Mesodermal cell (in vitro differentiated cells): ENCODE results near the gene CA6.
"Not testable (repeated sequence)": the region's sequence is repeated elsewhere in the genome, so short reads cannot be mapped to it uniquely, and the experiment has no call there.

Experiments
- H3K27ac ChIP-seq: 2 replicates; pipeline ENCODE4 v1.7.0; 2013; ENCODE audit warnings: mild to moderate bottlenecking, low read depth, low read length, moderate library complexity; ENCODE audit not compliant: severe bottlenecking
- H3K36me3 ChIP-seq: 2 replicates; pipeline ENCODE4 v1.7.1; 2013; ENCODE audit warnings: mild to moderate bottlenecking, low read length, moderate library complexity; ENCODE audit not compliant: control insufficient read depth, insufficient read depth
- H3K4me1 ChIP-seq: one replicate; pipeline ENCODE4 v1.7.1; 2013; ENCODE audit warnings: mild to moderate bottlenecking, low read length; ENCODE audit not compliant: insufficient read depth, control insufficient read depth, poor library complexity, severe bottlenecking
- H3K4me3 ChIP-seq: 2 replicates; pipeline ENCODE4 v1.7.0; 2013; ENCODE audit warnings: low read length, control low read depth, mild to moderate bottlenecking; ENCODE audit not compliant: insufficient read depth, poor library complexity, severe bottlenecking; ENCODE audit errors: extremely low read depth
- H3K9me3 ChIP-seq: 2 replicates; pipeline ENCODE4 v1.7.1; 2013; ENCODE audit warnings: mild to moderate bottlenecking, low read length, moderate library complexity; ENCODE audit not compliant: control insufficient read depth
- WGBS, 2 experiments: methylation state at CpG; one replicate each; pipeline ENCODE4 v1.1.5; 2013; ENCODE audit warnings: missing lambda C conversion rate in 2 of 2; ENCODE audit not compliant: insufficient coverage in 2 of 2; 5-methylcytosine and 5-hydroxymethylcytosine counted together

The CA6 gene

DNA sequence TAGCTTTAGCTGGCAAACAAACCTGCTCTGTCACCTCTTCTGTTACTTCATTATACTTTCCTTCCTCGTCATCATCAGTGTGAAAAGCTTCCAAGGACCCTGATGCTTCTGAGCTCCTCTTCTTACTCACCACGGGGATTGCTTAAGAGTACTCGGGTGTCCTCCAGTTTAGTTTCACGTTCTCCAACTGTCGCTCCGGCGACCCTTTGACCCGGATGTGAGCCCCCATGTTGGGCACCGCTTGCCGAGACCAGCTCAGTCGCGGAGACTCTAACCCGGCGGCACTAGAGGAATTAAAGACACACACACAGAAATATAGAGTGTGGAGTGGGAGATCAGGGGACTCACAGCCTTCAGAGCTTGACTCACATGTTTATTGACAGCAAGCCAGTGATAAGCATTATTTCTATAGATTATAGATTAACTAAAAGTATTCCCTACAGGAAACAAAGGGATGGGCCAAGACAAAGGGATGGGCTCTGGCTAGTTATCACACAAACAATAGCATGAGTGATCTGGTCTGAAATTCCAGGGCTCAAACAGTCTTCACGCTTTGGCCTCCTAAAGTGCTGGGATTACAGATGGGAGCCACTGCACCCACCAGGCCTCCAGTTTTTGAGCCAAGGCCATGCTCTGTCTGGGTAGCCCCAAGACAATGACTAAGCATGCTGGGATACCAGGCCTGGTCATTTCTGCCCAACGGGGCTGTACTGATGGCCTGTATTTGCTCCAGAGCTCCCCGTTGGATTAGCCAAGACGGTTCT is 37.1 kb upstream of the CA6 start:
- 65 to 79% methylated on average over 12 of the region's 18 CpGs for WGBS, 2 experiments
- no peaks in the 10 kb centered on the region for H3K36me3 ChIP-seq
- H3K4me3 ChIP-seq, result no peak overlapping the region
- H3K27ac ChIP-seq, result no peak overlapping the region
- H3K4me1 ChIP-seq, result peaks cover 20% of the 10 kb centered on the region
- no peaks in the 10 kb centered on the region for H3K9me3 ChIP-seq

DNA sequence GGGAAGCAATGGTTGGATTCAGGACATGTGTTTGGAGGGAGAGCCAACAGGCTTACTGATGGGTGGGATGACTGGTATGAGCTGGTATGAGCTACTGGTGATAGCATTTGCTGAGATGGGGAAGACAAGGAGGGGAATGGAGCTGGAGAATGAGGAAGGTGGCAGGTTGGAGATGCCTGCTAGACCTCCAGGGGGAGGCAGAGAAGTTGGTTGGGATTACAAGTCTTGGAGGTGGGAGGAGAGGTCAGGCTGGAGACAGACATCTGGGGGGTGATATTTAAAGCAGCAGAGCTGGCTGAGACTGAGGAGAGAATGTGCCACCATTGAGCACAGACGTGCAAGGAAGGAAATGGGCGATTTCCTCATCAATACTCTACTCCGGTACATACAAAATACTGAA is 35.3 kb upstream of the CA6 start:
- no CpG with 5 or more reads among the region's 3 CpGs for WGBS, 2 experiments
- Histone ChIP-seq H3K27ac (no peak overlapping the region), H3K4me1 (peaks cover 12% of the 10 kb centered on the region)

DNA sequence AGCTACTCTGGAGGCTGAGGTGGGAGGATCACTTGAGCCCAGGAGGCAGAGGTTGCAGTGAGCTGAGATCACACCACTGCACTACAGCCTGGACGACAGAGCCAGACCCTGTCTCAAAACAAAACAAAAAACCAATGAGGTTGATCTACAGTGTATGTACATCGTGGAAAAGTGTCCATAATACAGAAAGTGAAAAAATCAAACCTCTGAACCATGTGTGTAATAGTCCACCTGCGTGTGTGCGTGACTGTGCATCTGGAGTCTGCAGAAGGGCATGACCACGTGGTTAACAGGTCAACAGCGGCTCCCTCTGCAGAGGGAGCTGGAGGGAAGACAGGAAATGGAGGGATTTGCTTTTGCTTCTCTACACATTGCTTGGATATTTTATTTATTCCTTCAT is 34.8 kb upstream of the CA6 start:
- Histone ChIP-seq H3K4me3 (no peak overlapping the region), H3K36me3 (no peaks in the 10 kb centered on the region), H3K27ac (no peak overlapping the region), H3K4me1 (peaks cover 12% of the 10 kb centered on the region), H3K9me3 (no peaks in the 10 kb centered on the region)
- WGBS, 2 experiments, result 100% methylated on average over 1 to 3 of the region's 6 CpGs

More for the DNA sequence above, 35.3 kb upstream of the CA6 start:
- Histone ChIP-seq H3K36me3 (no peaks in the 10 kb centered on the region), H3K4me3 (no peak overlapping the region), H3K9me3 (no peaks in the 10 kb centered on the region)

DNA sequence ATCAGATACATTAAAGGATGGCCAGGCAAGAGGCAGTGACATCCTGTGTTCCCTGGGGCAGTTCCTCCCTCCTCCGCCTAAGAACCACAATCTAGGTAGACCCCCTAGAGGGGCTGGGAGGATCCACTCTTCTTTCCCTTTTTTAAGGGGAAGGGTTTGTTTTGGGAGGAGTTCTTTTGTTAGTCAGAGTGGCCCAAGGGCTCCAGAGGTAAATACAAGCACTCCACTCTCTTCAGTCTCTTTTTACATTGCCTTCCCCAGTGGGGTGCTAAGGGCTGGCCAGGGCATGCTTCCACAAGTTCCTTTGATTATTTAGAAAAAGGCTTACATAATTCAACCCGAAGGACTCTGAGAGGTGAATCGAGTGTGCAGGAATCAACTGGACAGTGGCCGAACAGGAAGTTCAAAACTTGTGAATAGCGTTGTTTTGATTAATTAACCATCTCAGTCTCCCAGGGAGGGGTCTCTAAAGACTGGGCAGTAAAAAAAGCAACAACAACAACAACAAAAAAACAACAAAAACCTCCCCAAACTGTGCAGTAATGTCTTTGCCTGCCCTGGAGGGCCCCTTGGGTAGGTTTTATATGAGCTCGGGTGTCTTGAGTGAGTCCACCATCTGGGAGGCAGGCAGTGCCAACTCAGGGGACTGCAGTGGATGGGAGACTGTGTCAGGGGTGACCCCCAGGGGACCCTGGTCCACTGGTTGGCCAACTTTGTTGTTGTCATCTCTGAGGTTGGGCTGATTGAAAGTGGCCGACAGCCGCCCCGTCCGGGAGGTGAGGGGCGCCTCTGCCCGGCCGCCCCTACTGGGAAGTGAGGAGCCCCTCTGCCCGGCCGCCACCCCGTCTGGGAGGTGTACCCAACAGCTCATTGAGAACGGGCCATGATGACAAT is 34.0 kb upstream of the CA6 start:
- no peak overlapping the region for H3K27ac ChIP-seq
- H3K4me3 ChIP-seq, result no peak overlapping the region

DNA sequence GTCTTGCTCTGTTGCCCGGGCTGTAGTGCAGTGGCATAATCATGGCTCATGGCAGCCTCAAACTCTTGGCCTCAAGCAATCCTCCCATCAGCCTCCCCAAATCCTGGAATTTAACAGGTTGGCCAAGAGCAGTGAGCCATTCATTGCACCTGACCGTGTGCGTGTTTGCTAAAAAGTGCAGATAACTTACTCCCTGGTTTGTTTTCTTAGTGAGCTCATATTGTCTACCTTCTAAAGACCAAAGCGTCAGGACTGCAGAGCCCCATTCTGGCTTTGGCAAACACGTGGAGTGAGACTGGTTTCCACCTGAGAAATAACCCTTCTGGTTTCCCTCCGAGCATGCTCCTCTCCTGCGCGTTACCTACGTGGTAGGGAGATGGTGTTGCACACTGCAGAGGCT is 32.2 kb upstream of the CA6 start:
- Histone ChIP-seq H3K4me3 (no peak overlapping the region), H3K9me3 (no peaks in the 10 kb centered on the region), H3K4me1 (peaks cover 4% of the 10 kb centered on the region), H3K36me3 (no peaks in the 10 kb centered on the region), H3K27ac (no peak overlapping the region)
- 93% methylated on average over 9 of the region's 9 CpGs for WGBS, 2 experiments

More for the DNA sequence above, 34.0 kb upstream of the CA6 start:
- WGBS, 2 experiments, result 88 to 100% methylated on average over 1 to 3 of the region's 17 CpGs
- H3K36me3 ChIP-seq, result no peaks in the 10 kb centered on the region
- H3K9me3 ChIP-seq, result no peaks in the 10 kb centered on the region
- peaks cover 12% of the 10 kb centered on the region for H3K4me1 ChIP-seq

DNA sequence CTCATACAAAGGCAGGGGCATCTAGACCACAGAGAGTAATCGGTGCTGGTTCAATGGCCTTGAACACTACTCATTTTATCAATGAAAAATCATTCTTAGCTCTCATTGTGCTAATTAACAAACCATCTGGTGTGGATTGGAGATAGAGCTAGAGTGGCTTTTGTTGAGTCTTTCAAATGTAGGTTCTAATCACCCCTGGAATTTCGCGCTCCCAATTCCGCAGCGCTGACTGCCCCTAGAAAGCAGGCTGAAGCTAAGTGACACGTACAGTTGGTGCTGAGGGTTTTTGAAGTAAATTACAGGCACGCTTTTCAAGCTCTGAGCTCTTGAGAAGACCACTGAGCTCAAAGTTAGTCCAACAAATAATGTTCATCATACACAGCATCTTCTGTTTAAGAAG is 31.2 kb upstream of the CA6 start:
- 77 to 83% methylated on average over 6 of the region's 7 CpGs for WGBS, 2 experiments
- H3K27ac ChIP-seq, result no peak overlapping the region
- H3K36me3 ChIP-seq, result no peaks in the 10 kb centered on the region
- H3K4me3 ChIP-seq, result no peak overlapping the region
- no peaks in the 10 kb centered on the region for H3K9me3 ChIP-seq
- H3K4me1 ChIP-seq, result peaks cover 3% of the 10 kb centered on the region

DNA sequence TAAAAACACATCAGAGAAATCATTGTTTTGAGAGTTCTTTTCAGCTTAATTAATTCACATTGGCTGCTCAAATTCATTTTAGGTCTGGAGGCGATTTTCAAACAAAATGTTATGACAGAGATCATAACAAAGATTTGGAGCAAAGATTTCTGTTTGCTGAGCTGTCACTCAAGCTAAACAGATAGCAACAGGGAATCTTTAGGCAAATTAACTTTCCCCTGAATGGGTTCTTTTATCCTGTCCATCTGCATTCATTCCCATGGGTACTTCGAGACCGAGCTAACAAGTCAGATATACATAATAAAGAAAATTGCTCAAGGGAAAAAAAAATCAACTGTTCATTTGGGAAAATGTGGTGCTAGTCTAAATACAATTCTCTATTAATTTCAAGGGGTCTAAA is 30.2 kb upstream of the CA6 start:
- no peaks in the 10 kb centered on the region for H3K9me3 ChIP-seq
- H3K36me3 ChIP-seq, result no peaks in the 10 kb centered on the region
- peaks cover 3% of the 10 kb centered on the region for H3K4me1 ChIP-seq
- H3K4me3 ChIP-seq, result no peak overlapping the region
- WGBS, 2 experiments, result 43% methylated on average over 1 of the region's 3 CpGs; no CpG with 5 or more reads in 1 of the 2 experiments
- no peak overlapping the region for H3K27ac ChIP-seq

GRCh38 chr1:8917536-8917935 is 28.1 kb upstream of the CA6 start:
- not testable (repeated sequence) for H3K9me3 ChIP-seq, H3K4me3 ChIP-seq, H3K27ac ChIP-seq, H3K4me1 ChIP-seq, H3K36me3 ChIP-seq
- WGBS, 2 experiments, result 88 to 98% methylated on average over 10 of the region's 10 CpGs

DNA sequence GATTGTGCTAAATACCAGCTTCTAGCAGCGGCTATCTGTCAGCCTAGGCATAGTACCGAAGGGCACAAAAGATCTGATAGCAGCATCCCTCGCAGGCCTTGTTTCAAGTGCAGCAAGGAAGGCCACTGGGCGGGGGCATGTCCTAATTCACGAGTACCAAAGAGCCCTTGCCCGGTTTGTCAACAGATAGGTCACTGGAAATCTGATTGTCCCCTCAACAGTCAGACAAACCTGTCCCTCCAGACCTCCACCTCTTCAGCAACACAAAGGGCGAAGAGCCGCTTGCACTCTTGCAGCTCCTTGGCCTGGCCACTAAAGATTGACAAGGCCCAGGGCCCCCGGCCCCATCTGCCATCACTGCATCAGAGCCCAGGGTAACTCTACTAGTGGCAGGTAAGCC is 22.7 kb upstream of the CA6 start:
- WGBS, 2 experiments, result 88 to 90% methylated on average over 9 of the region's 9 CpGs
- H3K4me1 ChIP-seq, result no peaks in the 10 kb centered on the region
- no peaks in the 10 kb centered on the region for H3K36me3 ChIP-seq
- H3K4me3 ChIP-seq, result no peak overlapping the region
- no peak overlapping the region for H3K27ac ChIP-seq
- no peaks in the 10 kb centered on the region for H3K9me3 ChIP-seq

DNA sequence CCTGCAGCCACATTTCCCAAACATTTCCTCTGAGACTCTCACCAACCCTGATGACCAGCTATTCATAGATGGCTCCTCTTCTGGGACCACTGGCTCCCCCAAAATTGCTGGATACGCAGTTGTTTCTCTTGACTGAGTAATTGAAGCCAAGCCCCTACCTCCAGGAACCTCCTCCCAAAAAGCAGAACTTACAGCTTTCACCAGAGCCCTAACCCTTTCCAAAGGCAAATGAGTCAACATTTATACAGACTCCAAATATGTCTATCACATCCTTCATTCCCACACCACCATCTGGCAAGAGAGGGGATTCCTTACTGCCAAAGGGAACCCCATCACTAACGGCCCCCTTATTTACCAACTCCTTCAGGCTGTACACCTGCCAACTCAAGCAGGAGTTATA is 20.3 kb upstream of the CA6 start:
- H3K36me3 ChIP-seq, result no peaks in the 10 kb centered on the region
- no peak overlapping the region for H3K27ac ChIP-seq
- no peak overlapping the region for H3K4me3 ChIP-seq
- H3K4me1 ChIP-seq, result no peaks in the 10 kb centered on the region
- no peaks in the 10 kb centered on the region for H3K9me3 ChIP-seq
- 100% methylated on average over 1 to 2 of the region's 2 CpGs for WGBS, 2 experiments

DNA sequence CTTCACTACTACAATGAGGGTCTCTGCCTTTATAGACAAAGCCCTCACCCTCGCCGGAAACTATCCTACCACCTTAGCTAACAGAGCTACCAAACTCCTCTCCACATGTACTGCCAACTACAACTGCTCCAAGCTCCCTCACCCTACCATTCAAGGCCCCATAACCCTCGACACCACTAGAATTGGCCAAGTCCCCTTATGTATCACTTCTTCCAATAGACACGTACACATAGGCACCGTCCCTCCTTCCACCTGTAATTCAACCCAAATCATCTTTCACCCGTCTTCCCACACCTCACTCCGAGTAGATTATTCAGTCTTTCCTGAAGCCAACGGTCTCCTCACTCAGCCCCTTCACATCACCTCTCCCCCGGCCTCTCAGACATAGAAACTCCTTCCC is 19.7 kb upstream of the CA6 start:
- Histone ChIP-seq H3K27ac (no peak overlapping the region), H3K4me3 (no peak overlapping the region), H3K4me1 (no peaks in the 10 kb centered on the region), H3K9me3 (no peaks in the 10 kb centered on the region), H3K36me3 (no peaks in the 10 kb centered on the region)
- WGBS, 2 experiments, result 90 to 93% methylated on average over 9 of the region's 9 CpGs
